GM13976 (cell line): ENCODE measurements around the gene ANXA6.
A peak's percentile ranks its signal among the peaks of the same experiment; 100 is the strongest.

Experiments used
- DNase-seq: peaks from one replicate; pipeline ENCODE4 v3.0.0; 2012; ENCODE audit warnings: low spot score
- CTCF ChIP-seq: IDR thresholded peaks from 2 replicates; pipeline ENCODE4 v1.5.1; 2012; ENCODE audit warnings: borderline replicate concordance, mild to moderate bottlenecking; ENCODE audit not compliant: insufficient read depth; ENCODE audit errors: extremely low read depth, missing control alignments, control extremely low read depth
- in situ Hi-C: fragments of 300-500 bp; cut with MboI; formaldehyde crosslinking; loops from one replicate; pipeline ENCODE4 v1.12.0; 2022; ENCODE audit warnings: low sequenced_read_pairs, mixed read lengths, inconsistent platforms; ENCODE audit not compliant: unreplicated experiment

Gene ANXA6

GRCh38 chr5:151173711-151174611 lies 16.4 kb upstream of the ANXA6 start:
- DNase-seq = no peak
- in situ Hi-C loops = loop anchor here (25.0 kb wide), 1 partner anchor 387 kb away; the partner anchor contains the start of gene SMIM3
- no peak for TF ChIP-seq CTCF

GRCh38 chr5:151171529-151171928 lies 13.9 kb upstream of the ANXA6 start:
- in situ Hi-C loops = loop anchor here (25.0 kb wide), 1 partner anchor 384 kb away; the partner anchor contains the start of gene SMIM3
- TF ChIP-seq CTCF = no peak
- no peak for DNase-seq

GRCh38 chr5:151168602-151169344 lies 11.2 kb upstream of the ANXA6 start:
- in situ Hi-C loops = loop anchor here (25.0 kb wide), 1 partner anchor 381 kb away; the partner anchor contains the start of gene SMIM3
- TF ChIP-seq CTCF = no peak
- no peak for DNase-seq

DNA sequence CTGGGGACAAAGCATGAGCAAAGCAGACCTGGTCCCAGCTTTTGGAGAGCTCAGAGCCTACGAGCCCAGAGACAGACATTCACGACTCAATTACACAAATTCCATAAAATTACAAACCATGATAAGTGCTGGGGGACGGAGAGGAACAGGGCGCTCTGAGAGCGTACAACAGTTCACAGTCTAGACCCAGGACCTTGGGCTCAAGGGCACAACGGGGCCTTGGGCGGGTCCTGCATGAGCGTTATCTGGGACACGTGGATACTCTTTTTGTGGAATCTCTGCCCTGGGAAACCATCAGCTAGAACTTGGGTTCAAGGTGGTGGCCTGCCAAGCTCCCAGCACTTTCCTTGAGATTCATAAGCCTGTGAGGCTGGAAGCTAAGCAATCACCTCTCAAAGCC lies 9.4 kb upstream of the ANXA6 start:
- in situ Hi-C loops = loop anchor here (25.0 kb wide), 1 partner anchor 380 kb away; the partner anchor contains the start of gene SMIM3

GRCh38 chr5:151164687-151165392 lies 7.3 kb upstream of the ANXA6 start:
- peak; percentile 94 for TF ChIP-seq CTCF
- in situ Hi-C loops = loop anchor here (25.0 kb wide), 1 partner anchor 378 kb away; the partner anchor contains the start of gene SMIM3
- DNase-seq = peak; percentile 73

More for the DNA sequence above, 9.4 kb upstream of the ANXA6 start:
- no peak for DNase-seq
- TF ChIP-seq CTCF = no peak

- TF ChIP-seq CTCF = no peak
- in situ Hi-C loops = loop anchor here (25.0 kb wide), 1 partner anchor 375 kb away; the partner anchor contains the start of gene SMIM3
These were observed 5.2 kb upstream of the ANXA6 start for GRCh38 chr5:151162776-151163175.

More at GRCh38 chr5:151162776-151163175, 5.2 kb upstream of the ANXA6 start:
- DNase-seq = no peak
